ENCODE measurements around the gene PDE4B.
"Not testable (repeated sequence)": the region's sequence is repeated elsewhere in the genome, so short reads cannot be mapped to it uniquely, and the experiment has no call there.

The PDE4B gene

GRCh38 chr1:65964123-65964522 is 171.4 kb downstream of the PDE4B start:
- no peak overlapping the region for H3K27ac ChIP-seq
- H3K36me3 ChIP-seq (ENCODE audit: insufficient read depth) = no peaks in the 10 kb centered on the region
- no peaks in the 10 kb centered on the region for H3K4me1 ChIP-seq (ENCODE audit: low read depth, poor library complexity, severe bottlenecking)
- H2AFZ ChIP-seq (ENCODE audit: low read depth) = no peak overlapping the region
- H4K20me1 ChIP-seq (ENCODE audit: insufficient read depth) = no peaks in the 10 kb centered on the region
- no peaks in the 10 kb centered on the region for H3K27me3 ChIP-seq (ENCODE audit: insufficient read depth, low read depth)
- no peak overlapping the region for H3K4me3 ChIP-seq (IDR thresholded peaks at IDR 0.05; ENCODE audit: insufficient read depth, low read depth, low read length)
- H3K79me2 ChIP-seq (ENCODE audit: insufficient read depth, low read depth) = no peaks in the 10 kb centered on the region
- no peak overlapping the region for H3K9ac ChIP-seq
- TF ChIP-seq CTCF (conservative IDR thresholded peaks at IDR 0.05; ENCODE audit: low read depth, low read length) = no peak
- no peak overlapping the region for H3K4me2 ChIP-seq

GRCh38 chr1:65965112-65965996 is 172.7 kb downstream of the PDE4B start:
- H2AFZ ChIP-seq (ENCODE audit: low read depth) = no peak overlapping the region

GRCh38 chr1:65967492-65967891 is 174.8 kb downstream of the PDE4B start:
- H3K9ac ChIP-seq; H2AFZ ChIP-seq (ENCODE audit: low read depth); H3K79me2 ChIP-seq (ENCODE audit: insufficient read depth, low read depth); H3K4me2 ChIP-seq; H4K20me1 ChIP-seq (ENCODE audit: insufficient read depth); H3K4me3 ChIP-seq (IDR thresholded peaks at IDR 0.05; ENCODE audit: insufficient read depth, low read depth, low read length); H3K27ac ChIP-seq; H3K36me3 ChIP-seq (ENCODE audit: insufficient read depth); H3K27me3 ChIP-seq (ENCODE audit: insufficient read depth, low read depth); H3K4me1 ChIP-seq (ENCODE audit: low read depth, poor library complexity, severe bottlenecking): not testable (repeated sequence)

More at GRCh38 chr1:65965112-65965996, 172.7 kb downstream of the PDE4B start:
- no peak overlapping the region for H3K4me3 ChIP-seq (IDR thresholded peaks at IDR 0.05; ENCODE audit: insufficient read depth, low read depth, low read length)
- H3K4me1 ChIP-seq (ENCODE audit: low read depth, poor library complexity, severe bottlenecking) = no peaks in the 10 kb centered on the region
- H3K4me2 ChIP-seq = no peak overlapping the region
- no peak overlapping the region for H3K27ac ChIP-seq
- no peaks in the 10 kb centered on the region for H3K79me2 ChIP-seq (ENCODE audit: insufficient read depth, low read depth)
- no peaks in the 10 kb centered on the region for H3K36me3 ChIP-seq (ENCODE audit: insufficient read depth)
- no peak for TF ChIP-seq CTCF (conservative IDR thresholded peaks at IDR 0.05; ENCODE audit: low read depth, low read length)
- H3K27me3 ChIP-seq (ENCODE audit: insufficient read depth, low read depth) = no peaks in the 10 kb centered on the region
- no peaks in the 10 kb centered on the region for H4K20me1 ChIP-seq (ENCODE audit: insufficient read depth)
- H3K9ac ChIP-seq = no peak overlapping the region

GRCh38 chr1:65971547-65971946 is 178.9 kb downstream of the PDE4B start:
- no peak overlapping the region for H3K4me3 ChIP-seq (IDR thresholded peaks at IDR 0.05; ENCODE audit: insufficient read depth, low read depth, low read length)
- H3K9ac ChIP-seq = no peak overlapping the region
- H3K27me3 ChIP-seq (ENCODE audit: insufficient read depth, low read depth) = no peaks in the 10 kb centered on the region
- no peak overlapping the region for H3K27ac ChIP-seq
- no peaks in the 10 kb centered on the region for H4K20me1 ChIP-seq (ENCODE audit: insufficient read depth)
- no peaks in the 10 kb centered on the region for H3K79me2 ChIP-seq (ENCODE audit: insufficient read depth, low read depth)
- no peaks in the 10 kb centered on the region for H3K36me3 ChIP-seq (ENCODE audit: insufficient read depth)
- no peaks in the 10 kb centered on the region for H3K4me1 ChIP-seq (ENCODE audit: low read depth, poor library complexity, severe bottlenecking)
- H2AFZ ChIP-seq (ENCODE audit: low read depth) = no peak overlapping the region
- no peak for TF ChIP-seq CTCF (conservative IDR thresholded peaks at IDR 0.05; ENCODE audit: low read depth, low read length)
- H3K4me2 ChIP-seq = no peak overlapping the region

- TF ChIP-seq CTCF (conservative IDR thresholded peaks at IDR 0.05; ENCODE audit: low read depth, low read length) = no peak
- no peak overlapping the region for H3K4me3 ChIP-seq (IDR thresholded peaks at IDR 0.05; ENCODE audit: insufficient read depth, low read depth, low read length)
- H3K4me1 ChIP-seq (ENCODE audit: low read depth, poor library complexity, severe bottlenecking) = no peaks in the 10 kb centered on the region
Measured at GRCh38 chr1:65975708-65976107, 183.0 kb downstream of the PDE4B start.

More at GRCh38 chr1:65975708-65976107, 183.0 kb downstream of the PDE4B start:
- H4K20me1 ChIP-seq (ENCODE audit: insufficient read depth) = no peaks in the 10 kb centered on the region
- no peak overlapping the region for H2AFZ ChIP-seq (ENCODE audit: low read depth)
- H3K4me2 ChIP-seq = no peak overlapping the region
- H3K79me2 ChIP-seq (ENCODE audit: insufficient read depth, low read depth) = no peaks in the 10 kb centered on the region
- no peak overlapping the region for H3K9ac ChIP-seq
- H3K36me3 ChIP-seq (ENCODE audit: insufficient read depth) = no peaks in the 10 kb centered on the region
- no peaks in the 10 kb centered on the region for H3K27me3 ChIP-seq (ENCODE audit: insufficient read depth, low read depth)
- H3K27ac ChIP-seq = no peak overlapping the region

Measured in KMS-11 (cell line).